NCI-H2107 treated with DMSO at 0.1 percent for 48 hours (cell line): Measurements from ENCODE around the gene METTL16.

ENCODE experiments used
- DNase-seq: peaks from one replicate; lab custom pipeline; 2025; ENCODE audit not compliant: unreplicated experiment; lab: John Stamatoyannopoulos, UW

METTL16 gene

DNA sequence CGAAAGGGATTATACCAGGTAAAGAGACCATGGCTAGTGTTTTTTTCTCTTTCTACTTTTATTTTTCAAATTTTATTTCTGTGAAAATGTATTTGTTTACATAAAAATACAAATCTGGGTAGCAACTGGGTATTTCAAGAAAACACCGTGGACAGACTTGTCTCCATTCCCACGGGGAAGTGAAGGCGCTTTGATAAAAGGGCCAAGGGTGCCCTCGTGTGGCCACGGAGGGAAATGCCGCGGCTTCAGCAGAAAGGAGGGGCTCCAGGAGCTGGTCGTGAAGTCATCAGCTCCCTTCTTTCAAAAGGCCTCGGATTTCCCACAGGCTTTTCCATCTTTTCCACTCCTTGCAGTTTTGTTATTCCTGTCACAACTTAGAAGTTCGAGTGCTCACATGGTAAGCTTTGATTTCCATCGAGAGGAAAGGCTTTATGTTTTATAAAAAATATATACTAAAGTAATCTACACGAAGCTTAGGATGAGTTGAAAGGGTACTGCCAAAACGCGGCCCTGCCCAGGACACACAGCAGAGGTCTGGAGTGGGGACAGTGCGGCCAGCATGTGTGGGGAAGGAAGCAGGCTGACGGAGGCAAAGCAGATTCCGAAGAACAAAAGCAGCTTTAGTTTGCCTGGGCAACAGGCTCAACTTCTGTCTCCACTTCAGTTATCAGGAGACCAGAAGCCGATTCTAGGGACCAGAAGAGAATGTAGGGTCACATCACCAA is 95.5 kb downstream of the METTL16 start:
- peak; percentile 29 for DNase-seq

- DNase-seq: no peak
Measured at GRCh38 chr17:2415081-2415480, 96.6 kb downstream of the METTL16 start.

- no peak for DNase-seq
Measured at GRCh38 chr17:2414446-2415064, 97.1 kb downstream of the METTL16 start.

GRCh38 chr17:2412561-2413021 is 99.1 kb downstream of the METTL16 start:
- no peak for DNase-seq

- no peak for DNase-seq
Measured at GRCh38 chr17:2410951-2411350, 100.7 kb downstream of the METTL16 start.

DNA sequence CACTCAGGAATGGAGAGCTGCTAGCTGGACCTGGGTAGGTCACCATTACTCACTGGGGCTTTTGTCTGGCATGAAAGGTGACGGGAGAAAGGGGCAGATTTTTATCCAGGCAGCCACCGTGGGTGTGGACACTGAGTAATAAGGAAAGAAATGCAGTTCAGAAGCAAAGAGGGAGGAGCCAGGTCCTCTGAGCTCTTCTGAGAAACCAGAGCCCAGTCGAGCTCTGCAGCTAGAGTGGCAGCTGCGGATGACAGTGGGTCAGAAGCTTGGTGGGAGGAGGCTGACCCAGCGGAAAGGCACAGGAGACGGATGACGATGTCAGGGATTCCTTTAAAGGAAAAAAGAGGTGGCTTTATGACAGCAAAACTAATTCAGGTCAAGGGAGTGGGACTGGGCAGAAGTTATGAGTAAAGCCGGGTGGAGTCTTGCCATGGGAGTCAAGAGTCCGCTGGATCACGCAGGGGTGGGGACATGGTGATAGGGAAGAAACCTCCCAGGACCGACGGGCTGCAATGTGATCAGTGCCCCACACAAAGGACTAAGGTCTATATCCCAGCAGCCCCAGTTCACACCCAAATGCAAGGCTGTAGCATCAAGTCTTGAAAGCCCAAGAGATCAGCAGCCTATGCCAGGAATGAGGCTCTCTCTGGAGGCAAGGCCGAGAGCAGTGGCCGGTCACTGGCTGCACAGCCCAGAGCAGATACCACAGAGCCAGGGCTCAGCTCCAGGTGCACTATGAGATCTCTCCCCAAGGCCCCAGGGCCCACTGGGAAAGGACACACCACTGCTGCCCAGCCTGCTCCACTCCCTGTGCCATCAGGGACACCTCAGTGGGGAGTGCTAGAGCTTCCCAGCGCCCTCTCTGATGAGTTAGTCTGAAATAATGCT is 104.5 kb downstream of the METTL16 start:
- no peak for DNase-seq

DNA sequence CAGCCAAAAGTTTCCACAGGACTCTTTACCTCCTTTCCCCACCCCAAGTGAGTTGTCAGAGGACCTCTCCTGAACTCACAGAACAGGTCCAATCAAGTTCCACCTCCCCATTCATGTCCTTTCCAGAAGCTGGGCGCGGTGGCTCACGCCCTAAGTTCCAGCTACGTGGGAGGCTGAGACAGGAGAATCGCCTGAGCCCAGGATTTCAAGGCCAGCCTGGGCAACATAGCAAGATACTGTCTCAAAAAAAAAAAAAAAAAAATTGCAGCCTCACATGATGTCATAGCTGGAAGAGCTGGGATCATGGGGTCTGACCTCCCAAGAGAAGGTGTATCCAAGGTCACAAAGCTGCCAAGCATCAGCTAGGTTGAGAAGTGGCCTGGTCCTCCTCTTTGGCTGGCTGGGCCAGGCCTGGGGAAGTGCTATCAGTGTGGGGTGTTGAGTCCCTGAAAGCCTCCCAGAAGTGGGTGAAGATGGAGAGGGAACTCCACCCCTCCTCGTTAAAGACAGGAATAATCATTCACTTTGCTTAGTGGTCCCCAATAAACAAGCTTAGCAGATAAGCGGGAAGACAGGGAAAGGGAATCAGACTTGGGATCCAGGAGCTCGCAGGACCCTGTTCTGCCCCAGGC is 105.3 kb downstream of the METTL16 start:
- DNase-seq: no peak

- no peak for DNase-seq
Measured at GRCh38 chr17:2405247-2405926, 106.3 kb downstream of the METTL16 start.

- DNase-seq: no peak
Measured at GRCh38 chr17:2403044-2403443, 108.6 kb downstream of the METTL16 start.

GRCh38 chr17:2402544-2402943 is 109.1 kb downstream of the METTL16 start:
- DNase-seq: no peak

DNA sequence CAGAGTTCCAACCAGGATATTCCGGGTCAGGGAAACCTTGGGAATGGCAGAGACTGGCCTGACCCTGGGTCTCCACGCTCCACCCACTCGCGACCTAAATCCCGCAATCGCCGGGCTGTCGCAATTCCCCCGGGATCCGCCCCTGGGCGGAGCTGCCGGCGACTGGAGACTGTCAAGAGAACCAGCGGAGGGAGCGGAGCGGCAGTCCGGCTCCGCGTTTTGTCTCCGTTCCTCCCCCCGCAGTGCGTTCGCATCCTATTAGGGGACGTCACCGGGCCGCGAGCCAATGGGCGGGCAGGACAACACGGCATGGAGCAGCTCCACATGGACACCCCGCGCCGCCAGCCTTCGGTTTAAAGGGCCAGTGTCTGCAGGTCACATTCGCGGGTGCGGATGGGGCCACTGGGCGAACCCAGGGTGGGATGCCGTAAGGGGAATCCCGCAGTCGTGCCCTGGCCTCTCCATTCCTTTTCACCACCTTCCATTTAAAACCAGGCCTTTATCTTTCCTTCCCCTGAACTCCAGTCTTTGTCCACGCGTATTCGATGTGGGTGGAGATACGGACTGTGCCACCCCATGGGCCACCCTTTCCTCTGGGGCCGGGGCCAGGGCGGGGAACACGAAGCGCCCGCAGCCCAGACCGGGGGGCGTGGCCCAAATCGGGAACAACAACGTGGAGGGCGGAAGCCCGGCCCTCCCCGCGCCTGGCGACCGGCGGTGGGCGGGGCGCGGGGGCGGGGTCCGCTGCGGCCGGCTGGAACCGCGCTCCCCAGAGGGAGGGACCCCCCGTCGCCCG is 110.1 kb downstream of the METTL16 start:
- peak; percentile 84 for DNase-seq

GRCh38 chr17:2400877-2401425 is 110.7 kb downstream of the METTL16 start, which contains the start of gene MNT:
TSS of gene MNT (minus strand) at chr17:2401060. CDS start at chr17:2400712, 348 bp downstream.
- DNase-seq: peak; percentile 58

- no peak for DNase-seq
Measured at GRCh38 chr17:2400474-2400866, 111.2 kb downstream of the METTL16 start.

- peak; percentile 58 for DNase-seq
Measured at GRCh38 chr17:2399572-2400473, 111.9 kb downstream of the METTL16 start.

GRCh38 chr17:2398655-2399571 is 112.8 kb downstream of the METTL16 start:
- peak; percentile 47 for DNase-seq

DNA sequence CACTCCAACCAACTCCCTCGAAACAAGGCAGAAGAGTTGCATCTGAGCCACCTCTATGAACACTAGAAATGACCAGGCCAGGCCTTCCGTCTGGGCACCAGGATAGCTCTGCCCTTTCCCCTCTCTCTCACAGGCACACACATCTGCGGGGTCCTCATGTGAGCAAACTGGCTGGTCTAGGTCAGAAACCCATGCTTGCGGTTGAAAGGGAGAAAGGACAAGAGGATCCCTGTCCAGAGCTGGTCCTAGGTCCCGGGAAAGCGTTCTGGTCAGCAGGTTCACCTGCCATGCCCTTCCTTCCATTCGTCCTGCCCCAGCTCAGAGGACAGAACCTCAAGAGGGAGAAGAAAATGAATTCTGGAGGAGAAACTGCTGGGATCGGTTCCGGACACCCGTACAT is 113.5 kb downstream of the METTL16 start:
- no peak for DNase-seq
